Activated B cell treated with CpG ODN at 0.5 μM for 24 hours (primary cell): ENCODE results near the gene ZNF33A. TPM values are rescaled to one million over a fixed set of nuclear protein-coding genes. Genes with fewer than 3 reads are reported as not detected.
"Not testable (repeated sequence)": the region's sequence is repeated elsewhere in the genome, so short reads cannot be mapped to it uniquely, and the experiment has no call there.

ENCODE experiments used
- ATAC-seq: fragments of 200-7000 bp; cut with Tn5 transposase; one replicate; pipeline ENCODE4 v1.10.0; 2021; ENCODE audit warnings: low read depth, mild to moderate bottlenecking, moderate library complexity
- CTCF ChIA-PET: fragments of 350-600 bp; sonication (Branson Sonifier 250); formaldehyde crosslinking; loops from one replicate; lab custom pipeline; 2021; ENCODE audit warnings: antibody characterized with exemption; lab: Charles Lee
- POLR2A ChIA-PET: fragments of 350-600 bp; sonication (Branson Sonifier 250); formaldehyde crosslinking; loops from one replicate; lab custom pipeline; 2021; ENCODE audit warnings: antibody characterized with exemption; lab: Charles Lee
- DNase-seq: peaks from one replicate; pipeline ENCODE4 v3.0.0; 2022
- H3K27ac Mint-ChIP-seq: one replicate; pipeline ENCODE4 v1.8.0; 2020; ENCODE audit warnings: mixed read lengths
- H3K27me3 Mint-ChIP-seq: one replicate; pipeline ENCODE4 v1.8.0; 2021; ENCODE audit warnings: mixed read lengths
- H3K36me3 Mint-ChIP-seq: one replicate; pipeline ENCODE4 v1.8.0; 2021; ENCODE audit warnings: low read depth, mixed read lengths
- H3K4me1 Mint-ChIP-seq: one replicate; pipeline ENCODE4 v1.8.0; 2021; ENCODE audit warnings: mixed read lengths
- H3K4me3 Mint-ChIP-seq: one replicate; pipeline ENCODE4 v1.8.0; 2020; ENCODE audit warnings: mild to moderate bottlenecking, mixed read lengths
- H3K9me3 Mint-ChIP-seq: one replicate; pipeline ENCODE4 v1.8.0; 2020; ENCODE audit warnings: mixed read lengths
- CTCF ChIP-seq: fragments of 200-600 bp; IDR thresholded peaks from one replicate; pipeline ENCODE4 v1.8.0; 2022; ENCODE audit warnings: antibody characterized with exemption, mild to moderate bottlenecking
- intact Hi-C: fragments of 100-400 bp; cut with micrococcal nuclease; formaldehyde crosslinking; loops from one replicate; pipeline ENCODE4 v1.15.1; 2024
- total RNA-seq: library from RNA; stranded (reverse); gene quantifications from 2 replicates; pipeline ENCODE4 v1.2.3, GENCODE V29; 2022

ZNF33A gene
- total RNA-seq, 1 donor from 2014 or later: 58.6 TPM

- Mint-ChIP-seq H3K4me1 (no peaks in the 10 kb centered on the region), H3K27me3 (no peaks in the 10 kb centered on the region), H3K9me3 (no peaks in the 10 kb centered on the region), H3K27ac (no peak overlapping the region), H3K4me3 (no peak overlapping the region), H3K36me3 (no peaks in the 10 kb centered on the region)
- ChIA-PET POLR2A (no interaction called here), CTCF (no interaction called here)
- no peak for DNase-seq
- TF ChIP-seq CTCF: no peak
- no peak for ATAC-seq
- intact Hi-C loops: no loop called here
Measured at GRCh38 chr10:38003026-38003425, 7.4 kb upstream of the ZNF33A start.

DNA sequence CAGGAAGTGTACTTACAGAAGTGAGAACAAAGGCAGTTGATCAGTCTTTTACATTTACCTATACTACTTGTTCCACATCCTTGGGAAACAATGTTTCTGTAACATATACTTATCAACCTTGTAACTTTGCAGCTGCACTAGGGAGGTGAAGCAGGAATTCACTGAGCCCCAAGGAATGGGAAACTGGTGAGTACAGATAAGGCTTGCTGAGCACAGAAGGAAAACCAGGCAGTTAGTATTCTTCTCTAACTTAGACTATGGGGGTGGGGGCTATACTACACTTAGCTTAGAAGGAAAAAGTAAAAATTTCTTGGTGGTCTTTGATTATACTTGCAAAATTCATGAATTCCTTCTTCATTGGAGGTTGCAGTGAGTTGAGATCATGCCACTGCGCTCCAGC, 6.9 kb upstream of the ZNF33A start:
- Mint-ChIP-seq H3K4me1 (no peaks in the 10 kb centered on the region), H3K36me3 (no peaks in the 10 kb centered on the region), H3K27me3 (no peaks in the 10 kb centered on the region), H3K4me3 (no peak overlapping the region), H3K9me3 (no peaks in the 10 kb centered on the region), H3K27ac (no peak overlapping the region)
- TF ChIP-seq CTCF: no peak
- intact Hi-C loops: no loop called here
- ChIA-PET CTCF (interaction anchor here (1.1 kb wide), 1 partner anchor 27 kb away, joined by 4 read pairs; the partner anchor contains the start of gene ZNF25), POLR2A (no interaction called here)
- no peak for ATAC-seq
- DNase-seq: no peak

- ChIA-PET CTCF (no interaction called here), POLR2A (no interaction called here)
- DNase-seq (no peak), ATAC-seq (no peak)
- Mint-ChIP-seq H3K36me3 (peaks cover 21% of the 10 kb centered on the region), H3K4me1 (peaks cover 24% of the 10 kb centered on the region), H3K4me3 (no peak overlapping the region), H3K27ac (no peak overlapping the region), H3K9me3 (no peaks in the 10 kb centered on the region), H3K27me3 (no peaks in the 10 kb centered on the region)
- TF ChIP-seq CTCF: no peak
- intact Hi-C loops: no loop called here
Measured at GRCh38 chr10:38007551-38007950, 2.9 kb upstream of the ZNF33A start.

DNA sequence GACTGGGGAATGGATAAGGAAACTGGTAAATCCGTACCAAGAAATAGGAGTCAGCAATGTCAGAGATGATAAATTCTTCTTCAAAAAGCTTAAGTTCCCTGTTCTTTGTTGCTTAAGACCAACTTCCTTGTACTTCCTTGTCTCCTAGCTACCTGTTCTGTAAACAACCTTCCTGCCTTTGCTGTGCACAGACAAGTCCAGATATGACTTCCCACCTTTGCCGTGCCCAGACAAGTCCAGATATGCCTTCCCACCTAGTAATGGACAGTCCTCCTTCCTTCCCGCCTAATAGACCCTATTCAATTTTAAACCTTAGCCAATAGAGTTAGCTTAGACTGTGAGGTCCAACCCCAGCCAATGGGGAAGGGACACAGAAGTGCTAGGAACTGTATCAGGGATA, 2.5 kb upstream of the ZNF33A start:
- no peak overlapping the region for H3K27ac Mint-ChIP-seq
- ATAC-seq (no peak), DNase-seq (no peak)
- TF ChIP-seq CTCF: no peak
- no peaks in the 10 kb centered on the region for H3K9me3 Mint-ChIP-seq
- no peaks in the 10 kb centered on the region for H3K27me3 Mint-ChIP-seq
- no peak overlapping the region for H3K4me3 Mint-ChIP-seq
- CTCF ChIA-PET: no interaction called here
- POLR2A ChIA-PET: no interaction called here
- peaks cover 26% of the 10 kb centered on the region for H3K4me1 Mint-ChIP-seq
- intact Hi-C loops: no loop called here
- H3K36me3 Mint-ChIP-seq: peaks cover 25% of the 10 kb centered on the region

DNA sequence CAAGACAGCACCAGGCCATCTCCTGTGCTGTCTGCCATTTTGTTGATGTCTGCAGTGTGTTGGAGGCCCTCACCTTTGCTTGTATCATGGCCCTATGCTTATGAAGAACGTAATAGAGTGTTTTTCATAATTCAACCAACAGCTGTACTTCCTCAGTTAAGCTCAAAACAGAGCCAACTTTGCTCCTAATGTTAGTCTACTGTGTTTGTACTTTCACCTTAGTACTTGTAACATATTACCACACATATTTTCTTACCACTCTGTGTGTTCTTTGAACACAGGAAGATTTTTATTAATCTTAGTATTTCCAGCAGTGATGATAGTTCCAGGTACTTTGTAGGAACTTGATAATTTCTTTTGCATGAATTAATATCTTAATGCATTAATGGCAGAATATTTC, 5.9 kb downstream of the ZNF33A start:
- H3K27ac Mint-ChIP-seq: no peak overlapping the region
- H3K9me3 Mint-ChIP-seq: peaks cover 2% of the 10 kb centered on the region
- POLR2A ChIA-PET: no interaction called here
- DNase-seq (no peak), ATAC-seq (no peak)
- CTCF ChIA-PET: no interaction called here
- TF ChIP-seq CTCF: no peak
- intact Hi-C loops: no loop called here
- no peak overlapping the region for H3K4me3 Mint-ChIP-seq
- peaks cover 87% of the 10 kb centered on the region for H3K36me3 Mint-ChIP-seq
- no peaks in the 10 kb centered on the region for H3K27me3 Mint-ChIP-seq
- H3K4me1 Mint-ChIP-seq: peaks cover 35% of the 10 kb centered on the region

GRCh38 chr10:38019124-38019523, 8.6 kb downstream of the ZNF33A start:
- POLR2A ChIA-PET, ATAC-seq, H3K27me3 Mint-ChIP-seq, intact Hi-C loops, H3K27ac Mint-ChIP-seq, H3K4me3 Mint-ChIP-seq, DNase-seq, CTCF ChIA-PET, H3K9me3 Mint-ChIP-seq: not testable (repeated sequence)
- Mint-ChIP-seq H3K4me1 (peaks cover 20% of the 10 kb centered on the region), H3K36me3 (peaks cover 95% of the 10 kb centered on the region)
